HG03520 (cell line): ENCODE measurements around the gene EEF1AKMT4.
A peak's percentile ranks its signal among the peaks of the same experiment; 100 is the strongest.
"Not testable (repeated sequence)": the region's sequence is repeated elsewhere in the genome, so short reads cannot be mapped to it uniquely, and the experiment has no call there.

Experiments
- ATAC-seq: cut with Tn5 transposase; IDR thresholded peaks from one replicate; pipeline ENCODE4 v1.9.1; 2021; ENCODE audit warnings: mild to moderate bottlenecking, moderate library complexity; ENCODE audit not compliant: unreplicated experiment

EEF1AKMT4 gene

GRCh38 chr3:184259878-184260723, 10.6 kb downstream of the EEF1AKMT4 start:
- no peak for ATAC-seq

- no peak for ATAC-seq
Observed at GRCh38 chr3:184260724-184261269, 11.3 kb downstream of the EEF1AKMT4 start.

- ATAC-seq = peak; percentile 42
Observed at GRCh38 chr3:184261270-184261853, 11.9 kb downstream of the EEF1AKMT4 start, which contains the start of gene CAMK2N2. Gene CAMK2N2, minus strand, starts transcription at chr3:184261553. Its CDS starts 268 bp downstream, at chr3:184261285.

GRCh38 chr3:184261854-184262763, 12.6 kb downstream of the EEF1AKMT4 start:
- no peak for ATAC-seq

- ATAC-seq = no peak
Observed at GRCh38 chr3:184262764-184263179, 13.3 kb downstream of the EEF1AKMT4 start.

- ATAC-seq = not testable (repeated sequence)
Observed at GRCh38 chr3:184267249-184267648, 17.8 kb downstream of the EEF1AKMT4 start.

GRCh38 chr3:184272269-184272668, 22.8 kb downstream of the EEF1AKMT4 start:
- no peak for ATAC-seq

GRCh38 chr3:184275381-184275701, 25.9 kb downstream of the EEF1AKMT4 start:
- no peak for ATAC-seq

GRCh38 chr3:184275961-184276910, 26.8 kb downstream of the EEF1AKMT4 start, which contains the start of gene ECE2:
Gene ECE2, plus strand, starts transcription at chr3:184276022. Its CDS starts 132 bp downstream, at chr3:184276154.
- no peak for ATAC-seq

- ATAC-seq = no peak
Observed at GRCh38 chr3:184277366-184277765, 27.9 kb downstream of the EEF1AKMT4 start.

GRCh38 chr3:184282941-184283340, 33.5 kb downstream of the EEF1AKMT4 start:
- no peak for ATAC-seq

- no peak for ATAC-seq
Observed at GRCh38 chr3:184283681-184284080, 34.2 kb downstream of the EEF1AKMT4 start.

GRCh38 chr3:184284696-184285095, 35.2 kb downstream of the EEF1AKMT4 start:
- no peak for ATAC-seq

GRCh38 chr3:184289426-184289938, 40.0 kb downstream of the EEF1AKMT4 start:
- ATAC-seq = peak; percentile 46

- ATAC-seq = no peak
Observed at GRCh38 chr3:184290331-184290730, 40.9 kb downstream of the EEF1AKMT4 start.

GRCh38 chr3:184291044-184291737, 41.7 kb downstream of the EEF1AKMT4 start:
- no peak for ATAC-seq

- ATAC-seq = no peak
Observed at GRCh38 chr3:184291738-184292445, 42.4 kb downstream of the EEF1AKMT4 start.

GRCh38 chr3:184295771-184296170, 46.3 kb downstream of the EEF1AKMT4 start:
- ATAC-seq = no peak
